HG03378 (cell line): ENCODE data around the gene ARMC6.
"Not testable (repeated sequence)": the region's sequence is repeated elsewhere in the genome, so short reads cannot be mapped to it uniquely, and the experiment has no call there.

ENCODE experiments used
- ATAC-seq: cut with Tn5 transposase; IDR thresholded peaks from one replicate; pipeline ENCODE4 v1.9.1; 2021; ENCODE audit warnings: mild to moderate bottlenecking, moderate library complexity; ENCODE audit not compliant: unreplicated experiment

ARMC6 gene

GRCh38 chr19:19106938-19107337, 73.5 kb downstream of the ARMC6 start:
- not testable (repeated sequence) for ATAC-seq

DNA sequence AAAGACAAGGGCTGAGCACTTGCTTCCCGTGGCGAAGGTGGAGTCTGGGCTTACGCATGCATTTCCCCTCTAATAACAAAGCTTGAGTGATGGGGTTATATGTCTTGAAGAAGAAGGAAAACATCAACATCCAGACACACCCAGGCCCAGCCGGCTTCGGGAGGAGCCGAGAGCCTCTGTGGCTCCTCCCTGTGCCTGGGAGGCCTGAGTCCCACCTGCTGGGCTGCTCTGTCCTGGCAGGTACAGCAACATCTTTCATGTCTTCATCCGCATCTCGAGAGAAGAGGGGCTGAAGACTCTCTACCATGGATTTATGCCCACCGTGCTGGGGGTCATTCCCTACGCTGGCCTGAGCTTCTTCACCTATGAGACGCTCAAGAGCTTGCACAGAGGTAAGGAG, 74.3 kb downstream of the ARMC6 start:
- ATAC-seq, result no peak
